HG02840 (cell line): Measurements from ENCODE around the gene TFRC.
"Not testable (repeated sequence)": the region's sequence is repeated elsewhere in the genome, so short reads cannot be mapped to it uniquely, and the experiment has no call there.

ENCODE experiments used
- ATAC-seq: cut with Tn5 transposase; IDR thresholded peaks from one replicate; pipeline ENCODE4 v1.9.1; 2021; ENCODE audit warnings: mild to moderate bottlenecking, moderate library complexity, moderate number of reproducible peaks; ENCODE audit not compliant: unreplicated experiment, low FRiP score

TFRC gene

DNA sequence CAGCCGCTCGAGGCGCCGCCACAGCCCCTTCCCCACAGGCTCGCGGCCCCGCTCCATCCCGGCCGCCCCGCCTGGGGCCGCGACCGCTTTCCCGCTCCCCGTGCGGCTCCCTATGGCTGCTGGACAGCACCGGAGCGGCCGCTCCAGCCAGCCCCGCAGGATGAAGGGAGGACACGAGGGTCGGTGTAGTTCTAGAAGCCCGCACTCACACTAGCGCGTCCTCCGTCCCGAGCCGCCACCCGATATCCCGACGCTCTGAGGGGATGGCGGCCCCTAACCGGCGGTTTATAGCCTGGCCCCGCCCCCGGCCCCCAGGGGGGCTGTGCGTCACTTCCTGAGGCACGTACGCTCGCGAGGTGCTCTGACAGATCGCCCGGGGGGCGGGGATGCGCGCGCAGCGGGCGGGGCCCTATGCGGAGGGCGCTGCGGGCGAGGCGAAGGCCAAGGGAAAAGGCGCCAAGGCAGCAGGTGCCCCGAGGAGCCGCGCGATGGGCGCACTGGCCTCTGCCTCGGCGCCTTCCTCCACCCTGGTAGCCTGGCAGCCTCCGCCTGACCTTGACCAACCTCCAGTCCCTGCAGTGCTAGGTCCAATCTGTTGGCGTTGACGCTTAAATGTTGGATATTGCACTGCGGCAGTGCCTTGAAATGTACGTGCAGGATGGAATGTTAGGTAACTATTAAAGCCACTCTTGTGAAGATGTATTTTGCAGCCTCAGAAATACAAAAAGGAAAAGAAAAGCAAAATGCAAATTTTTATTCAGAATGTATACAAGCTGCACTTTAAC lies at the start of gene TFRC:
Gene TFRC, minus strand, starts transcription at position 257 of the 785 bp plus-strand sequence. CDS start 4,991 bp downstream, outside the sequence.
- peak; percentile 92 for ATAC-seq

DNA sequence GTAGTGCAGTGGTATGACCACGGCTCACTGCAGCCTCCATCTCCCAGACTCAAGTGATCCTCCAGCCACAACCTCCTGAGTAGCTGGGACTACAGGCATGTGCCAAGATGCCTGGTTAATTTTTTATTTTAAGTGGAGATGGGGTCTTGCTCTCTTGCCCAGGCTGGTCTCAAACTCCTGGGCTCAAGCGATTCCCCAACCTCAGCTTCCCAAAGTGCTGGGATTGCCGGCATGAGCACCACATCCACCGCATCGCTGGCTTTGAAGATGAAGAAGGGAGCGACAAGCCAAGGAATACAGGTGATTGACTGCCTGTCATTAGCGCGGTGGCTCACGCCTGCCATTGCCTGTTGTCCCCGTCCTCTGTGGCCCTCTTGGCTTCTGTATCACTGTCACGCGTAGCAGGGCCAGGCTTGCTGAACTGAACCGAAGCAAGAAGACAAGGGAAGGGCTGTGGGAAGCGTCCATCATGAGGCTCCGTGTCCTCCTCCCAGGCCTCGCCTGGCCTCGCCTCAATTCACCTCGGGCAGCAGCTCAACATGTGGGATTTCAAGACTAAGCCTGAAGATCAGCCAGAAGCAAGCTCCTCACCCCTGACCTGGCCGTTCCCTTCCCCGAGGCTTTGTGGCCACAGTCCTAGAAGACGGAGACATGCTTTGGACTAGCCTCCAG lies 46.4 kb upstream of the TFRC start:
- ATAC-seq: no peak

DNA sequence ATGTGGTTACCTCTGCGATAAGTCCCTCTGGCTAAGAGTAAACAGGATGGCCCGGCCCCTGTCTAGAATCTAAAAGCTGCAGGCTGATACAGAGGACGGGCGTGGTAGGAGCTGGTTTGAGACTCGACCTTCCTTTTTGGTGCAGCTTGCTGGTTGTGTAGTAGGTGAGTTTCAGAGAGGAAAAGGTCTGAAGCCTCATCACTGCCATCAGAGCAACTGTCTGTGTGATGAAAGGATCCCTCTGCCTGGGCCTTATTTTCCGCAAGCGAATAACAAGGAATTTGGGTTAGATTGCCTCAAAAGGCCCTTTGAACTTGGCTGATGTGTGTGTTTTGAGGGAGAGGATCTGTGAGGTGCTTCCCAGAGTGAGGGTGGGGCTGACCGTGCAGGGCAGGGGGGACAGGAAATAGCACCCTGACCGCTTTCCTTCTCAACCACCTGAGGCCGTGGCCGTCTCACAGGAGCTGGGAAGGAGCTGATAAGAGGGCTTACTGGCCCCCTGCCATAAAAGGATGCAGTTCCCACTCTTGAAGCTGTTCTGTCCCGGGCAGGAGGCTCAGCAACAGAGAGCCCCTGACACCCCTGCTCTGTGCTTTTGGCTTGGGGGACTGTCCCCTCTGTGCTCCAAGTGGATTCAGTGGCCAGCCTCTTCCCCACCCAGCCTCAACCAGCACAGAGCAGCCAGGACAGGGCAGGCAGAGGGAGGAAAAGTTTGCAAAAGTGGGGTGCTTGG lies 45.6 kb upstream of the TFRC start:
- ATAC-seq: no peak

DNA sequence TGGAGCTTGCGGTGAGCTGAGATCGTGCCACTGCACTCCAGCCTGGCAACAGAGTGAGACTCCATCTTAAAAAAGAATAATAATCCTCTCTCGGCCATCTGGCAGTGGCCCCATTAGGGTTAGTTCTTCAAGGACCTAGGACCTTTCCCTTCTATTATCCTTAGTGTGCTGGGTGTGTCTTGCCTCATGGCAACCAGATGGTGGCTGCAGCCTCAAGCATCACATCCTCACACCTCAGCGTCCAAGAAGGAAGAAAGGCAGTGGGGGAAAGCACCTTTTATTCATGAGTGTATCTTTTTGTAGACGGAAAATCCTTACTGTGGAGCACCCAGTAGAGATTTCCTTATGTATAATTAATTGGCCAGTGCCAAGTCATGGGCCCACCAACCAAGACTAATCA lies 42.7 kb upstream of the TFRC start:
- ATAC-seq: no peak

DNA sequence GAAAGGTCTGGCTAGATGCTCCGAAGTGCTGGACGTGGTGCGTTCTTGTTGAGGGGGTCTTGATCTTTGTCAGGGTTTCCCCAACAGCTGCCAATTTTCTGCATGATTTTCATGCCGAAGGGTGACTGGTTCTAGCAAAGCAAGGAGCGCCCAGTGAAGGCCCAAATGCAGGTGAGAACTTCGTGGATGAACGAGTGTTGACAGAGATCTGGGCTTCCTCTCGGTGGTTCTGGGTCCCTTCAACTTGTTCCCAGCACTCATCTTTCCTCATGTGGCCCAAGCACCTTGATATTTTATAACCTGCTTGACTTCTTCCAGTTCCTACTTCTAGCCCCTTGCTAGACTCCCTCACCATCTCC lies 40.8 kb upstream of the TFRC start:
- ATAC-seq: no peak

DNA sequence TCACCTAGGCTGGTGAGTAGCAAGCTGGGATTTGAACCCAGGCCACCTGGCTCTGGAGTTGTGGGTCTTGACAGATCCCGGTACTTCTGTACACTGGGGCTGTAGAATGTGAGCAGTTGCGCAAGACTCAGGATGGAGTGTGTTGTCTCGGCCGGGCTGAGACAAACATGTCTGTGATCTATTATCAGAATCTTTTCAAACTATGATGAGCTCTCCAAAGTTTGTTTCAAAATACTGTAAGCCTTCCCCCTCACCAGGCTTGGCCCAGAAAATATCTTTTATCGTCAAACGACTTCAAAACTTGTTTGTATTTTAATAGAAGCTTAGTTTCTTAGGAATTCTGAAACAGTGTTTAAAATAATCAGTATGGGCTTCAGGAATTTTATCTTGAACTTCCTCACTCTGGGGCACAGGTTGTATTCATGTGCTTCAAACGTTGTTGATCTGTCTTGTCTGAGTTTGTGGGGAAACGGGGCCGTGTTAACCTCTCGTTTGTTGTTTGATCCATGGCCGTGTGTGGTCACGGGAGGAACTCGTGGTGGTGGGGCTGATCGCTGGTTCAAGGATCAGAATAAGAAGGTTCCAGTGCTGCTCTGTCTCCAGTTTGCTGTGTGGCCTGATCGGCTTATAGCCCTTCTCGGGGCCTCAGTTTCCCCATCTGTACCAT lies 40.3 kb upstream of the TFRC start:
- no peak for ATAC-seq

DNA sequence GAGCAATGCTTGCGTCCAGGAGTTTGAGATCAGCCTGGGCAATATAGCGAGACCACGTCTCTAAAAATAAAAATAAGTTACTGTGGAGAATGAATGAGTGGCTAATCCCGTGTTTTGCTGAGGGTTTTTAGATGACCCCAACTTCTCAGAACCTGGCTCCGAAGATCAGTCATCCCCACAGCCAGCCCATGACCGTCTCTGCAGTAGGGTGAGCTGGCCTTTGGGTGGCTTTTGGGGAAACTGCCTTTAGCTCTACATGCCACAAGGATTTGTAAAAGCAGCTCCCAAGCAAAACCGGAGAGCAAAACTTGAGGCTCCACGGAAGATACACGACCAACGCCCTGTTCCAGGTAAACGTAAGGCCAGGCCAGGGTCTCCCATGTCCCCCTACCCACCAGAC lies 39.2 kb upstream of the TFRC start:
- ATAC-seq: no peak

DNA sequence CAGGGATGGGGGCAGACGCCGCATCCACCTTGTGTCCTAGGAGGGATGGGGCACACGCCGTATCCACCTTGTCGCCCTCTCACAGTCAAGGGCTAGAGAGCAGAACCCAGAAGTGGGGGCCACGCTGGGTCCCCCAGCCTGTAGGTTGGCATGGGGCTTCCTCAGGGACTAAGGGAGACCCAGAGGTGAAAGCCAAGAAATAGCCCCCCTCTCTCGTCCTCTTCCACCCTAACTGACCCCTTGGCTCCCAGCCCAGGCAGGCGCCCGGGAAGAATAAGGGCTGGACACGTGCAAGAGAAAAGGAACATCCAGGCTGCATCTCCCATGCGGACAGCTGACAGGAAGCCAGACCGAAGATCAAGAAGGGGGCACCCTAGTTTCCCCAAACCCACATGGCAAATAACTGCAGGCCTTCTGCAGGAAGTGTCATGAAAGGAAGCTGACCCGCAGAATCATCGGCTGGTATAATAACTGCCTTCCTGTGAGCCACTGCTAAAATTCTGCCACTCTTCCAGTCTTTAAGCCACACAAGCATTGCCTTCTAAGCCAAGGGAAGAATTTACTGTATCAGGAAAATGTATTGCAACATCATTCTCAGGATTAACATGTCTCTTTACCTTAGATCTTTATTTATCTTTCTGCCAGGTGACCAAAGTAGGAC lies 38.5 kb upstream of the TFRC start:
- no peak for ATAC-seq

DNA sequence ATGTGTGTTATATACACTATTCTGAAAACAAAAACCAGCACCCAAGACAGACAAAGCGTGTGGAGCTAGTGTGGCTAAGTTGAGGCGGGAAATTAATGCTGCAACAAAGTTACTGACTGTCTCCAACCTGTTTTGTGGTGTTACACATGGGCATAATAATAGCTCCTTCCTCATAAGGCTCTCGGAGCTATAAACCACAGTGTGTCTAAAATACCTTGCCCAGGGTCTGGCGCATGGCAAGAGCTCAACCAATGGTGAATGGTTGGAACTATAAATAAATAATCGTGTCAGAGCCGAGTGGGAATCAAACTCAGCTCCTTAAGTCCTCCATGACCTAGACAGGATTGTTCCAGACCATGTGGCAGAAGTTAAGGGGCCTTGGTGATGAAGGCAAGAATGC lies 35.9 kb upstream of the TFRC start:
- no peak for ATAC-seq

DNA sequence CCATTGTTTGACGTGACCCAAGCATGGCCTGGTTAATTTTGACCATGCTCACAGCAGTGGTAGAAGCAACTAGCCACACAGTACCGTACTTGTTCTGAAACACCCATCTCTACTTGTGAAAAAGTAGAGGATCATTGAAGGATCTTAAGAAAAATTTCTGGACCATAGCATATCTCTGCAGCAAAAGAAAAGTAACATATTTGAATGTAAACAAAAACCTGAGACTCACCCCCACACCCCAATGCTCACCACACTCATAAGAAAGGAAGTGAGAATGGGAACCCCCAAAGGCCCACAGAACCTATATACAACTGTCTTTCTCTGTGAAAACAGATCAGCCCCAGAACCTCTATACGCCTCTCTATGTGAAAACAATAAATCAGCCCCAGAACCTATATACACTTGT lies 33.8 kb upstream of the TFRC start:
- ATAC-seq: no peak

DNA sequence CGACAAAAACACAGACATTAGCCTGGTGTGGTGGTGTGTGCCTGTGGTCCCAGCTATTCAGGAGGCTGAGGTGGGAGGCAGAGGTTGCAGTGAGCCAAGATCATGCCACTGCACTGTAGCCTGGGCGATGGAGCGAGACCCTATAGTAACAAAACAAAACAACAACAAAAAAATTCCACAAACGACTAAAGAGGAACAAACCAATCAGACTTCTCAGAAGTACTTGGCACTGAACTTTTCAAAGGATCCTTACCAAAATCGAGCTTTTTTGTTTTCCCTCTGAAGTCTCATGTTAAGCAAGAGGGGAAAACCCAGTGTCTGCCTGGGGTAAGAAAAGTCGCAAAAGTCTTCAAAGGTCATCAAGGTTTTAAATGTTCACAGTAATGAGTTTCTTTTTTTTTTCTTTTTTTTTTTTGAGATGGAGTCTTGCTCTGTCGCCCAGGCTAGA lies 30.1 kb upstream of the TFRC start:
- no peak for ATAC-seq

DNA sequence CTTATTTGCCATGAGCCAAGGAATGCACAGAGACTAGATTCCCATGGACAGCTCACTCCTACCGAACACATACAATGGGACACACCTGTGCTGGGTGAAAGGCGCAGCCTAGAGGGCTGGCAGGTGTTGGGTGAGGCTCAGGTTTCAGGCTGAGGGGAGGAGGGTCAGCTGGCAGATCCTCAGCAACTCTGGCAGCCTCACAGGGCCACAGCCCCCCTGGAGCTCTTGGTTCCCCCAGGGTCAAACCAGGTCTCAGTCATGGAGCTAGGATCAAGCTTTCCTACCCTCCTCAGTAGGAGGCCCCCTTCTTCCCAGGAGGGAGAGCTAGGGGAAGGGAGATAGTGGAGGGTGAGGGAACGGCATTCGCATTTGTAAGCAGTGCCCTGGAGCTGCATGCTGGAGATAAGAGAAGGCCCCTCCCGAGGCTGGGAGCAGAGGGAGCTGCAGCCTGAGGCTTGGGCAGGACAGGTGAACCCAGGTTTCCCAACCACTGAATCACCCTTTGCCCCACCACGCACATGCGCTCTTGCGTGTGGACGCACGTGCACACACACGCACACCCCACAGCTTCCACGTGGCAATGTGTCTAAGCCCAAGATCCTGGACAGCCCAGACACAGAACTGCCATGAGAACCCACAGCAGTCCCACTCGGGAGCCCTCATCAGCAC lies 26.3 kb upstream of the TFRC start:
- no peak for ATAC-seq

DNA sequence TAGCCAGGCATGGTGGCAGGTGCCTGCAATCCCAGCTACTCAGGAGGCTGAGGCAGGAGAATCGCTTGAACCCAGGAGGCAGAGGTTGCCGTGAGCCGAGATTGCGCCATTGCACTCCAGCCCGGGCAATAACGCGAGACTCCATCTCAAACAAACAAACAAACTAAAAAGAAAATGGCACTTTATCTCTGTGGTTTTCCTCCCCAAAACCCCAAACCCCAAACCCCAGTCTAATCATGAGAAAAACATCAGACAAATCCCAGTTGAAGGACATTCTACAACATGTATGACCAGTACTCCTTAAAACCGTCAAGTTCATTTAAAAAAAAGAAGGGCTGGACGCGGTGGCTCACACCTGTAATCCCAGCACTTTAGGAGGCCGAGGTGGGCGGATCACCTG lies 22.8 kb upstream of the TFRC start:
- not testable (repeated sequence) for ATAC-seq

DNA sequence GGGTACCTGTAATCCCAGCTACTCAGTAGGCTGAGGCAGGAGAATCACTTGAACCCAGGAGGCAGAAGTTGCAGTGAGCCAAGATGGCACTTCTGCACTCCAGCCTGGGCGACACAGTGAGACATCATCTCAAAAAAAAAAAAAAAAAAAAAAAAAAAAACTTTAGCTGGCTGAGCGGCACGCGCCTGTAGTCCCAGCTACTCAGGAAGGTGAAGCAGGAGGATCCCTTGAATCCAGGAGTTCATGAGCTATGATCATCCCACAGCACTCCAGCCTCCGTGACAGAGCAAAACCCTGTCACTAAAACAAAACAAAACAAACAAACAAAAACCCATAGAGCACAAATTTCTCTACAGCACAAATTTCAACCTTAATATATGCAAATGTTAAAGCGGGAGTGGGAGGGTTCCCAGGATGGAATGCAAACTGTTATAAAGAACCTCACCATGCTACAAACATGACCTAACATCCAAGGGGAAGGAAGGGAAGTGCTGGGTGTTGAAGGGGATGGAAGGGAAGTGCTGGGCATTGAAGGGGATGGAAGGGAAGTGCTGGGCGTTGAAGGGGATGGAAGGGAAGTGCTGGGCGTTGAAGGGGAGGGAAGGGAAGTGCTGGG lies 16.6 kb upstream of the TFRC start:
- not testable (repeated sequence) for ATAC-seq

DNA sequence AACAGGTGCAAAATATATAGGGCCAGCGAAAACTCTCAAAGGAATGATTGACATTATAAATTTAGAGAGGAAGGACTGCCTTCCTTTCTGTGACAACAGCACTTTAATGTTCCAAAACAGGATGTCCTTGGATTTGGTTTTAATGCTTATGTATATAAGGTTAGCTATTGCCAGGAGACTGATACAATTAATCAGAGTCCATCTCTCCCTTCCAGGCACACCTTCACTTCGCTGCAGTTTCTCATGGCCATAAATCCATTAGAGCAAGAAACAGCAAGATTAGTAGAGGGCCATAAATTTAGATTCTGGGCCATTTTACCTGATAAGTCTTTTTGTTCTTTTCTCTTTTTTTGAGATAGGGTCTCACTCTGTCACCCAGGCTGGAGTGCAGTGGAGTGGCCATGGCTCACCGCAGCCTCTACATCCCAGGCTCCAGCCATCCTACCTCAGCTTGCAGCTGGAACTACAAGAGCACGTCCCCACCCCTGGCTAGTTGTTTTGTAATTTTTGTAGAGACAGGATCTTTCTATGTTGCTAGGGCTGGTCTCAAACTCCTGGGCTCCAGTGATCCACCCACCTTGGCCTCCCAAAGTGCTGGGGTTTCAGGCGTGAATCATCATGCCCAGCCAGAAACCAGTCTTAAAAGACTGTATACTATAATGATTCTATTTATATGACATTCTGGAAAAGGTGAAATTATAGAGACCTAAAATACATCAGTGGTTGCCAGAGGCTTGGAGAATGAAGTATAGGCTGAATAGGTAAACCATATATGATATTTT lies 15.7 kb upstream of the TFRC start:
- no peak for ATAC-seq

DNA sequence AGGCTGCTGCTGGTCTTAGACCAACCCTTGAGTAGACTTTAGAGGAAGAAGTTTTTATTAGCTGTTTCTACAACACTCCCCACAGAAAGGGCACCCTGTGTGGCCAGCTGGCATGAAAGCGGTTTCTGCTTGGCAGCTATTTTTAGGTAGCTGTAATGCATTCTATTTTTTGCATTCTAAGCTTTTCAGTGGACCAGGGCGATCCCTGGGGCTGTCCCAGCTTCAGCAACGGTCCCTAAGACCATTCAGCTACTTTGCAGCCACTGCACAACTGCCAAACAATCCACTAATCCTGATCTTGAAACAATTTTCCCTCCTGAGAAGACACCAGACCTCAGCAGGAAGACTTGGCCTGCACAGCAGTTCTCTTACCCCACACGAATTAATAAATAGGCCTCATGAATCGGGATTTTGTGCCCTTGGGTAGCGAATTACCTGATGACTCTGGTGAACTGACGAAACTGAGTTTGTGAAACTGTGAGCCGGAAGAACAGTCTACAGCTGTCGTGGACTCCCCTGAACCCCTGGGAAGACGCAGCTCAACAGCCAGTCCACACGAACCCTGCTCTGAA lies 14.6 kb upstream of the TFRC start:
- peak; percentile 66 for ATAC-seq

DNA sequence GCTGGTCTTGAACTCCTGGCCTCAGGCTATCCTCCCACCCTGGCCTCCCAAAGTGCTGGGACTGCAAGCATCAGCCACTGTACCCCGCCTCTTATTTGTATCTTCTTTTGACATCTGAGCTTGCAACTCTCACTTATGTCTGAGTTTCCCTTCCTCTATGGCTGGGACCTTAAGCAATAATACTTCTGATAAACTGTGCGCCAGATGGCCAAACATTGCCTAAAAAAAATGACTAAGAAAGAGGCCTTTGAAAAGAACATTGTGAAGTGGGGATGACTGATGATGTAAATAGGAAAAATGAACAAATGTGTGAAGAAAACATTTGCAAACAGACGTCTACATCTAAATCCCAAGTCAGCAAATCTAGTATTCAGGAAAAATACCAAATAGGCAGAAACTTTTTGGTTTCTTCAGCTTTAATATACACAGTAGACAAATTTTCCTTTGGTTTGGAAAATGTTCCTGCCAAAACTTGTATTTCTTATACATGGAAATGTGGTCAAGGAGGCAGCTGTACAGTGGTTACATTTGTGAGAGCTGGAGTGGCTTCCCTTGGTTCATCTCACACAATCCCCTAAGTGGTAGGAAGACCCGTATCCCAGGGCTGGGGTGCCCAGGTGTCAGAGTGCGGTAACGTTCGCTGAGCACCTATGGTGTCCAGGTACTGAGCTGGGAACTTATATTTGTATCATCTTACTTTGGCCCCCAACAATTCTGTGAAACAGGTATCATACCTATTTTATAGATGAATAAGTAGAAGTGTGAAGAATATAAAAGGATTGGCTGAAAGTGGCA lies 11.6 kb upstream of the TFRC start:
- no peak for ATAC-seq

DNA sequence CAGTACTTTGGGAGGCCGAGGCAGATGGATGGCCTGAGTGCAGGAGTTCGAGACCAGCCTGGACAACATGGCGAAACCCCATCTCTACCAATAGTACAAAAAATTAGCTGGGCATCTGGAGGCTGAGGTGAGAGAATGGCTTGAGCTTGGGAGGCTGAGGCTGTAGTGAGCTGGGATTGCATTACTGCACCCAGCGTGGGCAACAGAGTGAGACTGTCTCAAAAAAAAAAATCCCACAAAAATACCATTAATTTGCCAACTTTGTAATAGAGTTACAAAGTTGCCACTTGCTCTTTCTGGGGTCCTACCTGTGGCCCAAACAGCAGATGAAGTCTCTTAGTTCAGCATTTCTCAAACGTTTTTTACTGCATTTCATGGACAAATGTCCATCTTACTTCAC lies 6.0 kb upstream of the TFRC start:
- no peak for ATAC-seq
